Esophagus muscularis mucosa (tissue), 4 donors: ENCODE measurements around the gene TK2. TPM values are rescaled to one million over a fixed set of nuclear protein-coding genes. Genes with fewer than 3 reads are reported as not detected.

ENCODE experiments used
- DNase-seq: peaks from one replicate; pipeline ENCODE4 v3.0.0-alpha.2; 2017; ENCODE audit errors: extremely low spot score
- H3K27ac ChIP-seq, 4 donors: fragments of 200-600 bp; sonication (generic); replicated peaks in 1 of 4; 1 replicate in 3 of 4; 2 replicates in 1 of 4; pipeline ENCODE4 v1.5.1; 2016 to 2019; ENCODE audit warnings: mild to moderate bottlenecking in 1 of 4
- H3K27me3 ChIP-seq, 4 donors: fragments of 200-600 bp; sonication (generic); one replicate each; pipeline versions ENCODE4 v1.5.1 to v1.6.0; 2016 to 2019
- H3K36me3 ChIP-seq, 4 donors: fragments of 200-600 bp; sonication (generic); one replicate each; pipeline ENCODE4 v1.5.1; 2016 to 2019
- H3K4me1 ChIP-seq, 4 donors: fragments of 200-600 bp; sonication (generic); one replicate each; pipeline ENCODE4 v1.5.1; 2016 to 2019
- H3K4me3 ChIP-seq, 4 donors: fragments of 200-600 bp; sonication (generic); 1 replicate in 2 of 4; 2 replicates in 2 of 4; pipeline ENCODE4 v1.5.1; 2016 to 2019; ENCODE audit warnings: mild to moderate bottlenecking in 4 of 4, moderate library complexity in 1 of 4
- H3K9me3 ChIP-seq, 4 donors: fragments of 200-600 bp; sonication (generic); 1 replicate in 3 of 4; 2 replicates in 1 of 4; pipeline ENCODE4 v1.5.1; 2016 to 2019
- CTCF ChIP-seq, 3 experiments: fragments of 200-600 bp in 2 of 3; fragments of 450-650 bp in 1 of 3; sonication (generic) in 2 of 3; IDR thresholded peaks; one replicate each; pipeline ENCODE4 v1.5.1; 2017 to 2019; ENCODE audit warnings: antibody characterized with exemption in 3 of 3, mild to moderate bottlenecking in 2 of 3, moderate library complexity in 1 of 3
- EP300 ChIP-seq: sonication (generic); formaldehyde crosslinking; IDR thresholded peaks from one replicate; pipeline ENCODE4 v1.6.1; 2017; ENCODE audit warnings: antibody characterized with exemption
- POLR2A ChIP-seq: fragments of 450-650 bp; IDR thresholded peaks from one replicate; pipeline ENCODE4 v1.6.1; 2017; ENCODE audit warnings: antibody characterized with exemption, moderate library complexity, mild to moderate bottlenecking, low read depth
- POLR2AphosphoS5 ChIP-seq, 2 donors: sonication (generic); formaldehyde crosslinking; IDR thresholded peaks; one replicate each; pipeline ENCODE4 v1.6.1; 2017; ENCODE audit warnings: antibody characterized with exemption in 2 of 2
- WGBS: methylation state at CpG from one replicate; pipeline ENCODE4 v1.1.5; 2018; 5-methylcytosine and 5-hydroxymethylcytosine counted together
- intact Hi-C: fragments of 100-400 bp; cut with DNase I; formaldehyde crosslinking; loops from one replicate; pipeline ENCODE4 v1.15.1; 2023
- total RNA-seq, 4 donors: library from RNA; depleted of rRNA; stranded (reverse); fragments of >200 nt; gene quantifications; one replicate each; pipeline versions ENCODE4 v1.1.0 to v1.2.1, GENCODE V29; 2016

The TK2 gene
- total RNA-seq, 4 donors from 2014 or later, result 26.3 to 35.2 (median 30.0) TPM

- 89% methylated on average over 6 of the region's 6 CpGs for WGBS
Observed at GRCh38 chr16:66529475-66529874, 20.4 kb downstream of the TK2 start.

GRCh38 chr16:66528294-66528693 lies 21.6 kb downstream of the TK2 start:
- peaks cover 48 to 98% (median 80%) of the 10 kb centered on the region in 4 donors for H3K36me3 ChIP-seq
- TF ChIP-seq POLR2A, result no peak
- TF ChIP-seq EP300, result no peak
- no peak for TF ChIP-seq POLR2AphosphoS5 (IDR thresholded peaks at IDR 0.05)
- no peak for TF ChIP-seq CTCF (IDR thresholded peaks at IDR 0.05)
- no peaks in the 10 kb centered on the region for H3K9me3 ChIP-seq
- H3K4me1 ChIP-seq, result peaks cover 0 to 18% (median 13%) of the 10 kb centered on the region in 4 donors
- no peak for DNase-seq
- no peak overlapping the region for H3K27ac ChIP-seq
- H3K27me3 ChIP-seq, result no peaks in the 10 kb centered on the region
- intact Hi-C loops, result no loop called here
- no peak overlapping the region for H3K4me3 ChIP-seq
- 100% methylated on average over 5 of the region's 5 CpGs for WGBS

More at GRCh38 chr16:66529475-66529874, 20.4 kb downstream of the TK2 start:
- Histone ChIP-seq H3K4me3 (no peak overlapping the region), H3K27me3 (no peaks in the 10 kb centered on the region), H3K36me3 (peaks cover 53 to 100% (median 80%) of the 10 kb centered on the region in 4 donors), H3K9me3 (no peaks in the 10 kb centered on the region), H3K4me1 (peaks cover 0 to 6% (median 5%) of the 10 kb centered on the region in 4 donors), H3K27ac (no peak overlapping the region)
- intact Hi-C loops, result no loop called here
- DNase-seq, result no peak
- TF ChIP-seq POLR2AphosphoS5 (IDR thresholded peaks at IDR 0.05) (no peak), POLR2A (no peak)

- intact Hi-C loops, result no loop called here
- WGBS, result 82% methylated on average over 9 of the region's 9 CpGs
- H3K9me3 ChIP-seq, result no peaks in the 10 kb centered on the region
- peaks cover 28 to 80% (median 61%) of the 10 kb centered on the region in 4 donors for H3K36me3 ChIP-seq
- peaks cover 17 to 45% (median 40%) of the 10 kb centered on the region in 4 donors for H3K4me1 ChIP-seq
- H3K4me3 ChIP-seq, result no peak overlapping the region
- H3K27me3 ChIP-seq, result no peaks in the 10 kb centered on the region
- H3K27ac ChIP-seq, result peak overlapping the region; percentile 2 to 93 (median 62)
- DNase-seq, result no peak
- TF ChIP-seq POLR2A (no peak), EP300 (no peak), POLR2AphosphoS5 (IDR thresholded peaks at IDR 0.05) (no peak), CTCF (IDR thresholded peaks at IDR 0.05) (no peak)
Observed at GRCh38 chr16:66525396-66526180, 24.3 kb downstream of the TK2 start.

GRCh38 chr16:66524601-66525164 lies 25.2 kb downstream of the TK2 start:
- WGBS, result 71% methylated on average over 6 of the region's 6 CpGs
- Histone ChIP-seq H3K4me3 (no peak overlapping the region), H3K36me3 (peaks cover 19 to 79% (median 58%) of the 10 kb centered on the region in 4 donors), H3K27me3 (no peaks in the 10 kb centered on the region), H3K4me1 (peaks cover 26 to 54% (median 49%) of the 10 kb centered on the region in 4 donors), H3K9me3 (no peaks in the 10 kb centered on the region), H3K27ac (peak overlapping the region; percentile 2 to 93 (median 48))
- no peak for DNase-seq
- intact Hi-C loops, result no loop called here
- no peak for TF ChIP-seq POLR2A

GRCh38 chr16:66523861-66524354 lies 26.0 kb downstream of the TK2 start:
- Histone ChIP-seq H3K4me1 (peaks cover 34 to 62% (median 56%) of the 10 kb centered on the region in 4 donors), H3K36me3 (peaks cover 19 to 77% (median 53%) of the 10 kb centered on the region in 4 donors), H3K27me3 (no peaks in the 10 kb centered on the region), H3K4me3 (no peak overlapping the region), H3K27ac (peak overlapping the region; percentile 2 to 93 (median 70)), H3K9me3 (no peaks in the 10 kb centered on the region)
- no peak for DNase-seq
- intact Hi-C loops, result no loop called here
- TF ChIP-seq POLR2A (no peak), EP300 (no peak), POLR2AphosphoS5 (IDR thresholded peaks at IDR 0.05) (no peak)
- 65% methylated on average over 9 of the region's 9 CpGs for WGBS
